GM19043 (cell line): Measurements from ENCODE around the gene MAD2L1BP.
"Not testable (repeated sequence)": the region's sequence is repeated elsewhere in the genome, so short reads cannot be mapped to it uniquely, and the experiment has no call there.

ENCODE experiments used
- ATAC-seq: cut with Tn5 transposase; IDR thresholded peaks from one replicate; pipeline ENCODE4 v1.9.1; 2021; ENCODE audit warnings: low read depth; ENCODE audit not compliant: unreplicated experiment

MAD2L1BP gene

GRCh38 chr6:43635387-43636307 is at the start of gene MAD2L1BP:
Gene MAD2L1BP (plus strand): TSS chr6:43635840. CDS start chr6:43635876, 36 bp downstream.
- peak; percentile 64 for ATAC-seq

GRCh38 chr6:43588194-43588593 is 47.4 kb upstream of the MAD2L1BP start:
- no peak for ATAC-seq

GRCh38 chr6:43589564-43589963 is 46.1 kb upstream of the MAD2L1BP start:
- ATAC-seq = not testable (repeated sequence)

- no peak for ATAC-seq
Observed at GRCh38 chr6:43593938-43594337, 41.7 kb upstream of the MAD2L1BP start.

GRCh38 chr6:43600595-43600994 is 35.0 kb upstream of the MAD2L1BP start:
- ATAC-seq = no peak

- ATAC-seq = no peak
Observed at GRCh38 chr6:43604174-43604573, 31.5 kb upstream of the MAD2L1BP start.

- no peak for ATAC-seq
Observed at GRCh38 chr6:43606019-43606418, 29.6 kb upstream of the MAD2L1BP start.

GRCh38 chr6:43608310-43608763 is 27.3 kb upstream of the MAD2L1BP start:
- no peak for ATAC-seq

GRCh38 chr6:43608807-43609206 is 26.8 kb upstream of the MAD2L1BP start:
- ATAC-seq = no peak

- no peak for ATAC-seq
Observed at GRCh38 chr6:43609402-43609801, 26.2 kb upstream of the MAD2L1BP start.

- no peak for ATAC-seq
Observed at GRCh38 chr6:43610431-43610830, 25.2 kb upstream of the MAD2L1BP start.

- no peak for ATAC-seq
Observed at GRCh38 chr6:43613721-43614395, 21.8 kb upstream of the MAD2L1BP start.

- ATAC-seq = no peak
Observed at GRCh38 chr6:43614396-43614730, 21.3 kb upstream of the MAD2L1BP start.

GRCh38 chr6:43616725-43617472 is 18.7 kb upstream of the MAD2L1BP start:
- ATAC-seq = no peak

- ATAC-seq = no peak
Observed at GRCh38 chr6:43621078-43621835, 14.4 kb upstream of the MAD2L1BP start.

GRCh38 chr6:43621836-43622180 is 13.8 kb upstream of the MAD2L1BP start:
- no peak for ATAC-seq

- no peak for ATAC-seq
Observed at GRCh38 chr6:43622541-43622940, 13.1 kb upstream of the MAD2L1BP start.

GRCh38 chr6:43623880-43624785 is 11.5 kb upstream of the MAD2L1BP start:
- no peak for ATAC-seq

GRCh38 chr6:43624786-43625288 is 10.8 kb upstream of the MAD2L1BP start:
- no peak for ATAC-seq
